NCI-H187 treated with DMSO at 0.1 percent for 48 hours (cell line): ENCODE measurements around the gene SEMA5B.

Experiments used
- DNase-seq: peaks from one replicate; lab custom pipeline; 2025; lab: John Stamatoyannopoulos, UW

The SEMA5B gene

GRCh38 chr3:123024056-123024455 is 3.5 kb downstream of the SEMA5B start:
- DNase-seq = no peak

GRCh38 chr3:123021996-123022510 is 5.5 kb downstream of the SEMA5B start:
- no peak for DNase-seq

GRCh38 chr3:123021388-123021787 is 6.2 kb downstream of the SEMA5B start:
- DNase-seq = no peak

GRCh38 chr3:123020709-123021108 is 6.9 kb downstream of the SEMA5B start:
- DNase-seq = no peak

GRCh38 chr3:123019591-123019990 is 8.0 kb downstream of the SEMA5B start:
- DNase-seq = no peak

GRCh38 chr3:123019161-123019560 is 8.4 kb downstream of the SEMA5B start:
- DNase-seq = no peak

- no peak for DNase-seq
These were observed 8.9 kb downstream of the SEMA5B start for GRCh38 chr3:123018683-123019082.

- no peak for DNase-seq
These were observed 12.0 kb downstream of the SEMA5B start for GRCh38 chr3:123015596-123015995.

GRCh38 chr3:123013876-123014275 is 13.7 kb downstream of the SEMA5B start:
- no peak for DNase-seq

- DNase-seq = no peak
These were observed 14.9 kb downstream of the SEMA5B start for GRCh38 chr3:123012652-123013051.

- no peak for DNase-seq
These were observed 16.1 kb downstream of the SEMA5B start for GRCh38 chr3:123011447-123011846.

- DNase-seq = no peak
These were observed 18.7 kb downstream of the SEMA5B start for GRCh38 chr3:123008840-123009239.

GRCh38 chr3:123006609-123007008 is 21.0 kb downstream of the SEMA5B start:
- DNase-seq = no peak

- DNase-seq = no peak
These were observed 22.3 kb downstream of the SEMA5B start for GRCh38 chr3:123005291-123005690.

- no peak for DNase-seq
These were observed 23.2 kb downstream of the SEMA5B start for GRCh38 chr3:123004201-123004918.

GRCh38 chr3:123002749-123003497 is 24.6 kb downstream of the SEMA5B start:
- no peak for DNase-seq

GRCh38 chr3:123002100-123002748 is 25.3 kb downstream of the SEMA5B start:
- DNase-seq = no peak

GRCh38 chr3:122998856-122999255 is 28.7 kb downstream of the SEMA5B start:
- DNase-seq = no peak

GRCh38 chr3:122998206-122998605 is 29.4 kb downstream of the SEMA5B start:
- DNase-seq = no peak

GRCh38 chr3:122996038-122996580 is 31.5 kb downstream of the SEMA5B start:
- DNase-seq = no peak

GRCh38 chr3:122994954-122995353 is 32.6 kb downstream of the SEMA5B start:
- DNase-seq = no peak
